GM18861 (cell line): ENCODE data around the gene PRKACB.
"Not testable (repeated sequence)": the region's sequence is repeated elsewhere in the genome, so short reads cannot be mapped to it uniquely, and the experiment has no call there.

Experiments used
- ATAC-seq: cut with Tn5 transposase; IDR thresholded peaks from one replicate; pipeline ENCODE4 v1.9.1; 2021; ENCODE audit not compliant: unreplicated experiment

The PRKACB gene

GRCh38 chr1:84265867-84266266, 121.8 kb downstream of the PRKACB start:
- ATAC-seq = no peak

DNA sequence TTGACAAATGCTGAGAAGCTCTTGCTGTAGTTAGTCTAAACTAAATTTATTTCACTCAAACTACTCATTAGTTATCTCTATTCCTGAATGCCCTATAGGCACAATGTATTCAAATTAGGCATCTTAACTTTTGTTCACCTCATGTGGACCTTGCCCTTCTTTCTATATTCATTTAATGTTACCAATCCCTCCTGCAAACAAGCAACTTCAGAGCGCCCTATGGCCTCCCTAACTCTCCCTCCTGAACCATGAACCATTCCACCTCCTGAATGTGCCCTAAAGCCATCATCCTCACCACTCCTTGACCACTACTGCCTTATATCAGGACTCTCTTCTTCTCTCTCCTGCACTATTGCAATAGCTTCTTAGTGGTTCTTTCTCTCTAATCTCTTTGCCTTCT, 122.7 kb downstream of the PRKACB start:
- ATAC-seq = no peak

- ATAC-seq = no peak
Measured at GRCh38 chr1:84267476-84267875, 123.4 kb downstream of the PRKACB start.

- ATAC-seq = no peak
Measured at GRCh38 chr1:84268346-84268745, 124.3 kb downstream of the PRKACB start.

GRCh38 chr1:84269306-84269705, 125.2 kb downstream of the PRKACB start:
- ATAC-seq = no peak

- ATAC-seq = peak; percentile 98
Measured at GRCh38 chr1:84271441-84272151, 127.5 kb downstream of the PRKACB start.

- ATAC-seq = no peak
Measured at GRCh38 chr1:84272401-84272800, 128.3 kb downstream of the PRKACB start.

DNA sequence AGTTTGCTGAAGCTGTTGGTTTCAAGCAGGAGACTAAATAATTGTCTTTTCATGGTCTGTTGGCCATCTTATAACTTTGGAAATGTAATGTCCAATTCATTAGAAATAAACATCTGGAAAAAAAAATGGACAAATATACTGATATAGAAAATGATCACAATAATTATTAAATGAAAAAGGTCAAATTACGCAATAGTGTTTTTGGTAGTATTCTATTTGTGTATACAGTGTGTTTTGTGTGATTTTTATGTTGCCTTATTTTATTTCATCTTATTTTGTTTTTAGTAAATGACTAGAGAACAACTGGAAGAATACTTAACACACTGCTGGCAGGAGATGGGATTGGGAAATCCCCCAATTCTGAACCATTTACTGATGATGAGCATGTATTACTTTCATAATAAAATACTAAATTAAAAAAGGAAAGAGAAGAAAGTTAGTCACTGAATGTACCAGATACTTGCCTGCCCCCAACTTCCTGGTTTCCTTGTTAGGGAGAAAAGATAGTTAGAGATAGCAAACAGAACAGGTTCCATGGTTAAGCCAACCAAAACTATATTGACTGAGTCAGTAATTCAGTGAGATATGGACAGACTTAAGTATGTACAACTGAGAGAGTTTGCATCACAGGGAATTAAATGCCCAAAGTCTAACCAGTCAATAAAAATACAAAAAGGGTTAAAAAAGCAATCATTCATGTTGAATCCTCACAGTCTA, 133.4 kb downstream of the PRKACB start:
- ATAC-seq = no peak

GRCh38 chr1:84278905-84279304, 134.8 kb downstream of the PRKACB start:
- no peak for ATAC-seq

DNA sequence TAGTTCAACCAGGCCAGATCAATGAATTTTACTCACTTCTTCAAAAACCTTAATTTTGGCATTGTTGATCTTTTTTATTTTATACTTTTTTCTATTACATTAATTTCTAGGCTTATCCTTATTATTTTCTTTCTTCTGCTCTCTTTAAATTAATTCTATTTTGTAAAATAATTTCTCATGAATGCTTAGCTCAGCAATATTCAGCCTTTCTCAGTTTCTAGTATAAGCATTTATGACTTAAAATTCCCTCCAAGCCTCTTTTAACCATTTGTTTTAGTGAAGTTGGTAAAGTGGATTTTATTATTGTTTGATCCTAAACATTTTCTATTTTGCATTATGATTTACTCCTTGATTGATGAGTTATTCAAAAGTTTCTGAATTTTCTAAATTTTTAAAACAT, 136.8 kb downstream of the PRKACB start:
- ATAC-seq = no peak

- ATAC-seq = peak; percentile 87
Measured at GRCh38 chr1:84282780-84283333, 138.8 kb downstream of the PRKACB start.

DNA sequence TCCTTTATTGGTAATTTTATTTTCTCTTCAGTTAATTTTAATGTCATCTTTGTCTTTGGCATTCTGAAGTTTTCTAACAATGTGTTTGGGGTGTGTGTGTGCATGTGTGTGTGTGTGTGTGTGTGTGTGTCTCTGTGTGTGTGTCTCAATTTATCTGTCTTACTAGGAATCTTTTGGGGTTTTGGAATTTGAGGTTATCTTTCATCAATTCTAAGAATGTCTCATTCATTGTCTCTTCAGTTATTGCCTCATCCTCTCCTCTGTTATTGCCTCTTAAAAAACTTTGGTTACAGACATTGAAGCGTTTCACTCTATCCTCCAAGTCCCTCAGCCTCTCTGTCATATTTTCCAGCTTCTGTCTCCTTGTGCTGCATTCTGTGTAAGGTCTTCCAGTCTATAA, 139.3 kb downstream of the PRKACB start:
- ATAC-seq = no peak

DNA sequence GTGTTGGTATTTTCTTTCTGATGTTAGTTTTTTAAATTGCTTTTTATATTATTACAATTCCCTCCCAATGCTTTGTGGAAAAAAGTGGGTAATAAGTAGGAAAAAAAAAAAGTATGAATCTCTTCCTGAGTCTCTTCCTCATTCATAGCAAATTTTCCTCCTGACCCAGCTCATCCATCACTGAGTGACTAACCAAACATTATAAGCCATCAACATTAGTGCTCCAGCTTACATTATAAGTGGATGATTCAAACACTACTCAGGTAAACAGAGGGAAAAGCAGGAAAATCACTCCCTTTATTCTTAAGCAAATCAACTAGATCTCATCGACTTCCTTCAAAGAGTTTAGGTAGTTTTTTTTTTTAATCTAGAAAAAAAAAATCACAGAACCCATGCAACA, 142.0 kb downstream of the PRKACB start:
- no peak for ATAC-seq

DNA sequence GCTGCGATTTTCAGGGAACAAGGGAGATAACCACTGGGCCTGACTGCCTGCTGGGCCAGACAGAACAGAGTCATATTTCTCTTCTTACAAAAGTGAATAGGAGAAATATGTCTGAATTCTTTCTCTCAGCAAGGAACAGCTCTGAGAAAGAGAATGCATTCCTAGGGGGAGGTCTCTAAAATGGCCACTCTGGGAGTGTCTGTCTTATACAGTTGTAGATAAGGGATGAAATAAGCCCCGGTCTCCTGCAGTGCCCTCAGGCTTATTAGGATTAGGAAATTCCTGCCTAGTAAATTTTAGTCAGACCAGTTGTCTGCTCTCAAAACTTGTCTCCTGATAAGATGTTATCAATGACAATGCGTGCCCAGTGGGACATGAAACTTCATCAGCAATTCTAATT, 143.3 kb downstream of the PRKACB start:
- ATAC-seq = not testable (repeated sequence)
